Ascending aorta (tissue), 2 donors: ENCODE measurements around the gene CREB5. TPM values are rescaled to one million over a fixed set of nuclear protein-coding genes. Genes with fewer than 3 reads are reported as not detected.
A peak's percentile ranks its signal among the peaks of the same experiment; 100 is the strongest.

Source experiments
- DNase-seq, 2 donors: peaks; one replicate each; pipeline ENCODE4 v3.0.0-alpha.2; 2019; ENCODE audit warnings: low spot score in 2 of 2
- H3K27ac ChIP-seq, 2 donors: fragments of 200-600 bp; sonication (generic); one replicate each; pipeline ENCODE4 v1.5.1; 2016 to 2017; ENCODE audit warnings: mild to moderate bottlenecking in 1 of 2
- H3K27me3 ChIP-seq: fragments of 200-600 bp; sonication (generic); one replicate; pipeline ENCODE4 v1.5.1; 2017
- H3K36me3 ChIP-seq, 2 donors: fragments of 200-600 bp; sonication (generic); one replicate each; pipeline ENCODE4 v1.5.1; 2016
- H3K4me1 ChIP-seq, 2 donors: fragments of 200-600 bp; sonication (generic); one replicate each; pipeline ENCODE4 v1.5.1; 2016 to 2017; ENCODE audit warnings: mild to moderate bottlenecking in 1 of 2
- H3K4me3 ChIP-seq, 2 donors: fragments of 200-600 bp; sonication (generic); one replicate each; pipeline ENCODE4 v1.5.1; 2016 to 2017; ENCODE audit warnings: mild to moderate bottlenecking in 1 of 2
- H3K9me3 ChIP-seq, 2 donors: fragments of 200-600 bp; sonication (generic); one replicate each; pipeline ENCODE4 v1.5.1; 2016
- intact Hi-C: fragments of 100-400 bp; cut with DNase I; formaldehyde crosslinking; loops from one replicate; pipeline ENCODE4 v1.15.1; 2023
- total RNA-seq: library from RNA; depleted of rRNA; stranded (reverse); fragments of >200 nt; gene quantifications from one replicate; pipeline ENCODE4 v1.1.0, GENCODE V29; 2016
- TF ChIP-seq, protein P1 (sequence below), 3 experiments: fragments of 200-600 bp in 2 of 3; fragments of 450-650 bp in 1 of 3; sonication (generic) in 2 of 3; IDR thresholded peaks; one replicate each; pipeline ENCODE4 v1.5.1; 2016 to 2019; ENCODE audit warnings: antibody characterized with exemption in 3 of 3, mild to moderate bottlenecking in 1 of 3, moderate library complexity in 1 of 3

Gene CREB5
- total RNA-seq, 1 donor from 2014 or later, result 143 TPM

DNA sequence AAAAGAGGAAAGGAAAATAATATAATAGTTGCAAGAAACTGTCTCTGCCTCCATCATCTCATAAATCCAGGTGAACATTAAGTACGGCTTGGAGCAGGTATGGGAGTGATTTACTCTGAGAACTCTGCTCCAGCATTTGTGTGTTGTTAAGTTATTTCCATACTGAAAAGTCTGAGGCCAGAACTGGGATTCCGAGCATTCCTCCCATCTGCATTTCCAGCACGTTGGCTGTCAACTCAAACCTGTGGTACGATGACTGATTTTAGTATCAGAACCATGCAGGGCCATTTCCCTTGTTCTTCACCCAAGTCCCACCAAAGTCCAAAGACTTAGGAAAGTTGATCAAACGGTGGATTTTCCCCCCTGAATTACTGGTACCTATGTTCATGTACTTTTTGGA is 104.9 kb downstream of the CREB5 start:
- no peaks in the 10 kb centered on the region for H3K9me3 ChIP-seq
- TF ChIP-seq, protein P1, sequence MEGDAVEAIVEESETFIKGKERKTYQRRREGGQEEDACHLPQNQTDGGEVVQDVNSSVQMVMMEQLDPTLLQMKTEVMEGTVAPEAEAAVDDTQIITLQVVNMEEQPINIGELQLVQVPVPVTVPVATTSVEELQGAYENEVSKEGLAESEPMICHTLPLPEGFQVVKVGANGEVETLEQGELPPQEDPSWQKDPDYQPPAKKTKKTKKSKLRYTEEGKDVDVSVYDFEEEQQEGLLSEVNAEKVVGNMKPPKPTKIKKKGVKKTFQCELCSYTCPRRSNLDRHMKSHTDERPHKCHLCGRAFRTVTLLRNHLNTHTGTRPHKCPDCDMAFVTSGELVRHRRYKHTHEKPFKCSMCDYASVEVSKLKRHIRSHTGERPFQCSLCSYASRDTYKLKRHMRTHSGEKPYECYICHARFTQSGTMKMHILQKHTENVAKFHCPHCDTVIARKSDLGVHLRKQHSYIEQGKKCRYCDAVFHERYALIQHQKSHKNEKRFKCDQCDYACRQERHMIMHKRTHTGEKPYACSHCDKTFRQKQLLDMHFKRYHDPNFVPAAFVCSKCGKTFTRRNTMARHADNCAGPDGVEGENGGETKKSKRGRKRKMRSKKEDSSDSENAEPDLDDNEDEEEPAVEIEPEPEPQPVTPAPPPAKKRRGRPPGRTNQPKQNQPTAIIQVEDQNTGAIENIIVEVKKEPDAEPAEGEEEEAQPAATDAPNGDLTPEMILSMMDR (IDR thresholded peaks at IDR 0.05), result no peak
- H3K27ac ChIP-seq, result no peak overlapping the region
- no peak overlapping the region for H3K4me3 ChIP-seq
- DNase-seq, result no peak
- intact Hi-C loops, result no loop called here
- H3K27me3 ChIP-seq, result no peaks in the 10 kb centered on the region
- no peaks in the 10 kb centered on the region for H3K36me3 ChIP-seq
- no peaks in the 10 kb centered on the region for H3K4me1 ChIP-seq

DNA sequence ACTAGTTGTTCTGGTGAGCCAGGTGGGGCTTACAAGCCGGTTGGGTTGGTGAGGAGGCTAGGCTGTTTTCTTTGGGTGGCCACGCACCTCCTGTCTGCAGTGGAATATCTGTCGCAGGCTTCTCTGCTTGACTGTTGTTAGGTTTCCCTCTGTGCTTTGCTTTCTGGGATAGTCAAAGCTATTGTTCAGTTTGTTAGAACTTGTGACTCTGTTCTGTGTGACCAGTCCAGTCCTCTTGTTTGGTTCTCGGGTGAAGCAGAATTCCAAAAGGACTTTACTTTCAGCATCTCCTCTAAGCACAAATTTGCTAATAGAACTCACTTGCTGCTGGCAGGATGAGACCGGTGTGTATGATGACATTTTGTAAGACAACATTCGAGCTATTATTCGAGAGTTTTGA is 105.3 kb downstream of the CREB5 start:
- no peaks in the 10 kb centered on the region for H3K36me3 ChIP-seq
- TF ChIP-seq, protein P1 (IDR thresholded peaks at IDR 0.05), result no peak
- DNase-seq, result no peak
- H3K4me1 ChIP-seq, result no peaks in the 10 kb centered on the region
- H3K27ac ChIP-seq, result no peak overlapping the region
- H3K9me3 ChIP-seq, result no peaks in the 10 kb centered on the region
- H3K27me3 ChIP-seq, result no peaks in the 10 kb centered on the region
- no peak overlapping the region for H3K4me3 ChIP-seq
- intact Hi-C loops, result no loop called here

DNA sequence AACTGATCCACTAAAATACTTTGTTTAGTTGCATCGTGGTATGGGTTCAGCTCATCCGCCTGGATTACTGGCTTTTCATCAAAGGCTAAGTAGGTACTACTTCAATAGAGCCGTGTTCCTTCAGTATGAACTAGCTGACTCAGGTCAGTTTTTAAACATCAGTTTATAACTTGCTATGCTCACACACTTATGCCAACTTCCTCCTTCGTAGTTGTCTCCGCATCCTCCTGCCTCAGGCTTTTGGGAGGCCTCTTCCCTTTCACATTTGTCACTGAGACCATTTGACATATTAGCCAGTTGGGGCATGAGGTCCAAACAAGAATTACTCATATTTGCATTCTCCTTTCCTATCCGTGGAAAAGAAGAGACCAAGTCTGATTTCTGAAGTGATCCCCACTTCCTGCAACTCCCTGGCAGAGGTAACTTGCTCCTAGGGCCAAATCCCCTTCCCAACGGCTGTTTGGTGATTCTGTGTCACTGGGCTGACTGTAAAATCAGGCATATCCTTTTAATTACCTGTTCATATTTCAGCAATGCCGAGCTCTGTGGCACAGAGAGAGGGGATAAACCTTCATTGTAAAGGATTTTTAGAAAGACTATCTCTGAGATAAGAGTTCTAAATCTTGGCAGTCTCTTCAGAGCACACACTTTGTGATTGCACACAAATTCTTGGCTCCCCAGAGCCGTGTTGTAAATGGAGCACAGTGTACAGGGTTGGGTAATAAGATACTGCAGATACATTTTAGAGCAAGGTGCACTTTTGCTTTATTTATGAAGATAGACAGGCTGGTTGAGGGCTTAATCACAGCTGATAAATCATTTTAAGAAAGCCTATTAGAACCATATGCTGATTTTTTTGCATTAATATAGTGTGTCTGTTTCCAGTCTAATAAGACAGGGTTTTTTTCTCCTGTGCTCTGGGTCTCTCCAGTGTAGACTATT is 108.0 kb downstream of the CREB5 start:
- intact Hi-C loops, result no loop called here
- Histone ChIP-seq H3K36me3 (no peaks in the 10 kb centered on the region), H3K27me3 (no peaks in the 10 kb centered on the region), H3K9me3 (no peaks in the 10 kb centered on the region), H3K4me3 (no peak overlapping the region), H3K4me1 (no peaks in the 10 kb centered on the region), H3K27ac (no peak overlapping the region)
- TF ChIP-seq, protein P1 (IDR thresholded peaks at IDR 0.05), result no peak
- no peak for DNase-seq

DNA sequence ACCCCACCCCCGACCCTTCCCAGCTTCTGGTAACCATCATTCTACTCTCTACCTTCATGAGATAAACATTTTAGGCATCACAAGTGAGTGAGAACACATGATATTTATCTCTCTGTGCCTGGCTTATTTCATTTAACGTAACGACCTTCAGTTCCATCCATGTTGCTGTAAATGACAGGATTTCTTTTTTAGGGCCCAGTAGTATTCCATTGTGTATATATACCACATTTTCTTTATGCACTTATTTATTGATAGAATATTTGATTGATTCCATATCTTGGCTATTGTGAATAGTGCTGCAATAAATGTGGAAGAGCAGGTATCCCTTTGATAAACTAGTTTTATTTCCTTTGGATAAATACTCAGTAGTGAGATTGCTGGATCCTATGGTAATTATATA is 112.7 kb downstream of the CREB5 start:
- no peak overlapping the region for H3K4me3 ChIP-seq
- no peaks in the 10 kb centered on the region for H3K4me1 ChIP-seq
- TF ChIP-seq, protein P1 (IDR thresholded peaks at IDR 0.05), result no peak
- H3K27me3 ChIP-seq, result no peaks in the 10 kb centered on the region
- intact Hi-C loops, result no loop called here
- H3K27ac ChIP-seq, result no peak overlapping the region
- no peaks in the 10 kb centered on the region for H3K9me3 ChIP-seq
- no peak for DNase-seq
- no peaks in the 10 kb centered on the region for H3K36me3 ChIP-seq

DNA sequence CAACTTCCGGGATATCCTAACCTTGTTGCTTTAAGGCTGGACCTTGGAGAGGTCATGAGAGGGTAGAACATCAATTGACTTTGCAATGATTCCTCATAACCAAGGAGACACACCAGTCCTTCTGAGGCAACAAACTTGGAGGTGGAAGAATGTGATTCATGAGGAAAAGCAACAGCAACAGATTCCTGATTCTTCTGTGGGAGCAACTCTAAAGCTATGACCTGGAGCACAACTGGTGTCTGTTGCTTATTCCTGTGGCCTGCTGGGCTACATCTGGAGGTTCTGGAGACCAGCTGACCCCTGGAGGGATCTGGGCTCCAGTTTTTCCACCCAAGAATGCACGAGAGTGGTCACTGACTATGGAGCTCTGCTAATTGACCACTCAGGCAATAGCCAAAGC is 116.6 kb downstream of the CREB5 start:
- Histone ChIP-seq H3K36me3 (no peaks in the 10 kb centered on the region), H3K9me3 (no peaks in the 10 kb centered on the region), H3K27me3 (no peaks in the 10 kb centered on the region), H3K4me1 (peaks cover 0 to 11% of the 10 kb centered on the region in 2 donors), H3K27ac (peak overlapping the region in 1 of 2 donors; percentile 33), H3K4me3 (no peak overlapping the region)
- intact Hi-C loops, result no loop called here
- DNase-seq, result no peak
- TF ChIP-seq, protein P1 (IDR thresholded peaks at IDR 0.05), result no peak
